HepG2 (cell line): Measurements from ENCODE around the gene SV2B.

Source experiments
- CHD4 ChIP-seq: fragments of 200-600 bp; sonication (generic); IDR thresholded peaks from 2 replicates; pipeline ENCODE4 v1.7.0; 2017; ENCODE audit warnings: mild to moderate bottlenecking, low read length, borderline replicate concordance
- CTCF ChIP-seq: sonication (generic); formaldehyde crosslinking; IDR thresholded peaks from 2 replicates; pipeline ENCODE4 v1.5.0; 2020; ENCODE audit warnings: mild to moderate bottlenecking, missing genetic modification reagents, moderate library complexity
- ETV6 ChIP-seq: sonication (generic); formaldehyde crosslinking; conservative IDR thresholded peaks from 2 replicates; pipeline ENCODE4 v1.4.0; 2020; ENCODE audit warnings: missing genetic modification reagents
- JUNB ChIP-seq: sonication (generic); formaldehyde crosslinking; IDR thresholded peaks from 2 replicates; pipeline ENCODE4 v1.8.0; 2022; ENCODE audit warnings: missing genetic modification reagents, mild to moderate bottlenecking, borderline replicate concordance
- STAG1 ChIP-seq: sonication (generic); formaldehyde crosslinking; IDR thresholded peaks from 2 replicates; pipeline ENCODE4 v1.4.0; 2020; ENCODE audit warnings: missing genetic modification reagents
- ZNF24 ChIP-seq: fragments of 450-650 bp; IDR thresholded peaks from 2 replicates; pipeline ENCODE4 v1.6.1; 2017; ENCODE audit warnings: antibody characterized with exemption, mild to moderate bottlenecking
- ZNF280D ChIP-seq: sonication (generic); formaldehyde crosslinking; IDR thresholded peaks from 2 replicates; pipeline ENCODE4 v1.5.1; 2020; ENCODE audit warnings: mild to moderate bottlenecking, missing genetic modification reagents
- ZNF318 ChIP-seq: sonication (generic); formaldehyde crosslinking; IDR thresholded peaks from 2 replicates; pipeline ENCODE4 v1.4.0; 2020; ENCODE audit warnings: mild to moderate bottlenecking, missing genetic modification reagents
- ZNF431 ChIP-seq: sonication (generic); formaldehyde crosslinking; IDR thresholded peaks from 2 replicates; pipeline ENCODE4 v1.9.0; 2022; ENCODE audit warnings: missing genetic modification reagents, low read depth, mild to moderate bottlenecking, borderline replicate concordance
- ZNF740 ChIP-seq: sonication (generic); formaldehyde crosslinking; IDR thresholded peaks from 2 replicates; pipeline ENCODE4 v1.4.0; 2020; ENCODE audit warnings: missing genetic modification reagents

- no peak for TF ChIP-seq CHD4
- no peak for TF ChIP-seq ZNF24
- no peak for TF ChIP-seq ZNF740 (CRISPR knock-in tag)
- no peak for TF ChIP-seq CTCF (CRISPR knock-in tag)
- TF ChIP-seq STAG1 (CRISPR knock-in tag): no peak
- TF ChIP-seq ZNF280D: no peak
- no peak for TF ChIP-seq ZNF318 (CRISPR knock-in tag)
- TF ChIP-seq JUNB (CRISPR knock-in tag): no peak
- TF ChIP-seq ZNF431 (CRISPR knock-in tag): no peak
- TF ChIP-seq ETV6 (CRISPR knock-in tag): no peak
These were observed 68.4 kb downstream of the SV2B start for GRCh38 chr15:91168457-91168856.
